Upper lobe of right lung (tissue), 1 donor: ENCODE results near the gene ENPP6. TPM values are rescaled to one million over a fixed set of nuclear protein-coding genes. Genes with fewer than 3 reads are reported as not detected.
A peak's percentile ranks its signal among the peaks of the same experiment; 100 is the strongest.

Source experiments
- ATAC-seq: fragments of 200-7000 bp; cut with Tn5 transposase; one replicate; pipeline ENCODE4 v1.9.1; 2020; ENCODE audit warnings: mild to moderate bottlenecking, moderate library complexity
- DNase-seq: peaks from one replicate; pipeline ENCODE4 v3.0.0-alpha.2; 2020
- H3K27ac ChIP-seq: fragments of 200-600 bp; one replicate; pipeline ENCODE4 v1.8.0; 2022
- H3K27me3 ChIP-seq: fragments of 200-600 bp; one replicate; pipeline ENCODE4 v1.8.0; 2022; ENCODE audit warnings: mild to moderate bottlenecking
- H3K36me3 ChIP-seq: fragments of 200-600 bp; one replicate; pipeline ENCODE4 v1.8.0; 2022
- H3K4me1 ChIP-seq: fragments of 200-600 bp; one replicate; pipeline ENCODE4 v1.8.0; 2022
- H3K4me3 ChIP-seq: fragments of 200-600 bp; one replicate; pipeline ENCODE4 v1.8.0; 2022; ENCODE audit warnings: mild to moderate bottlenecking
- H3K9me3 ChIP-seq: fragments of 200-600 bp; one replicate; pipeline ENCODE4 v1.8.0; 2022
- CTCF ChIP-seq: fragments of 200-600 bp; IDR thresholded peaks from one replicate; pipeline ENCODE4 v1.8.0; 2022; ENCODE audit warnings: antibody characterized with exemption
- intact Hi-C: fragments of 100-400 bp; cut with DNase I; formaldehyde crosslinking; loops from one replicate; pipeline ENCODE4 v1.11.0; 2022
- long read RNA-seq: library from polyadenylated mRNA; unstranded; transcript quantifications from one replicate; pipeline ENCODE4 v2.0.0, GENCODE V29; 2021
- total RNA-seq: library from RNA; stranded (reverse); fragmentation: NEBNext Ultra II Directional; extraction: Animal tissue kit (Norgen Biotek cat#: 25700); gene quantifications from one replicate; pipeline ENCODE4 v1.2.1, GENCODE V29; 2021
- donor health status: DM: no; HTN: yes; CAD: no; lungs with severe emphysema.

Gene ENPP6
- 0.12 TPM for total RNA-seq
- long read RNA-seq: 0 reads

GRCh38 chr4:184217634-184218033 is at the start of gene ENPP6:
Gene ENPP6, minus strand, starts transcription at chr4:184217873. Its CDS starts 54 bp downstream, at chr4:184217819.
- Histone ChIP-seq H3K4me1 (no peaks in the 10 kb centered on the region), H3K27me3 (no peaks in the 10 kb centered on the region), H3K4me3 (no peak within 1 kb of the TSS), H3K27ac (no peak within 1 kb of the TSS), H3K36me3 (no peaks in the 10 kb centered on the region), H3K9me3 (no peaks in the 10 kb centered on the region)
- DNase-seq (no peak), ATAC-seq (no peak)
- no peak for TF ChIP-seq CTCF
- intact Hi-C loops: no loop called here

- H3K4me1 ChIP-seq: no peaks in the 10 kb centered on the region
Observed at GRCh38 chr4:184267206-184267608, 49.5 kb upstream of the ENPP6 start.

GRCh38 chr4:184265546-184266351 is 48.1 kb upstream of the ENPP6 start:
- no peaks in the 10 kb centered on the region for H3K9me3 ChIP-seq
- H3K27me3 ChIP-seq: no peaks in the 10 kb centered on the region
- H3K36me3 ChIP-seq: no peaks in the 10 kb centered on the region
- peak overlapping the region; percentile 17 for H3K4me3 ChIP-seq
- no peak overlapping the region for H3K27ac ChIP-seq
- no peak for TF ChIP-seq CTCF
- intact Hi-C loops: no loop called here
- no peaks in the 10 kb centered on the region for H3K4me1 ChIP-seq
- ATAC-seq (no peak), DNase-seq (no peak)

More at GRCh38 chr4:184267206-184267608, 49.5 kb upstream of the ENPP6 start:
- ATAC-seq (no peak), DNase-seq (no peak)
- H3K36me3 ChIP-seq: no peaks in the 10 kb centered on the region
- H3K27me3 ChIP-seq: no peaks in the 10 kb centered on the region
- H3K27ac ChIP-seq: no peak overlapping the region
- no peak for TF ChIP-seq CTCF
- H3K4me3 ChIP-seq: no peak overlapping the region
- H3K9me3 ChIP-seq: no peaks in the 10 kb centered on the region
- intact Hi-C loops: no loop called here

GRCh38 chr4:184263910-184264732 is 46.4 kb upstream of the ENPP6 start:
- H3K27me3 ChIP-seq: no peaks in the 10 kb centered on the region
- no peaks in the 10 kb centered on the region for H3K36me3 ChIP-seq
- ATAC-seq (peak; percentile 92), DNase-seq (peak; percentile 94)
- TF ChIP-seq CTCF: peak; percentile 89
- H3K4me3 ChIP-seq: no peak overlapping the region
- no peaks in the 10 kb centered on the region for H3K9me3 ChIP-seq
- intact Hi-C loops: no loop called here
- no peaks in the 10 kb centered on the region for H3K4me1 ChIP-seq
- no peak overlapping the region for H3K27ac ChIP-seq

GRCh38 chr4:184263461-184263860 is 45.8 kb upstream of the ENPP6 start:
- no peak for DNase-seq
- ATAC-seq: no peak
- H3K27ac ChIP-seq: no peak overlapping the region
- H3K27me3 ChIP-seq: no peaks in the 10 kb centered on the region
- intact Hi-C loops: no loop called here
- no peak for TF ChIP-seq CTCF
- no peaks in the 10 kb centered on the region for H3K9me3 ChIP-seq
- H3K4me1 ChIP-seq: no peaks in the 10 kb centered on the region
- H3K4me3 ChIP-seq: no peak overlapping the region
- H3K36me3 ChIP-seq: no peaks in the 10 kb centered on the region
